D341Med (cell line): ENCODE results near the gene MYOM1.

Experiments
- DNase-seq: peaks from one replicate; pipeline ENCODE4 v3.0.0; 2012; ENCODE audit warnings: low spot score

MYOM1 gene

DNA sequence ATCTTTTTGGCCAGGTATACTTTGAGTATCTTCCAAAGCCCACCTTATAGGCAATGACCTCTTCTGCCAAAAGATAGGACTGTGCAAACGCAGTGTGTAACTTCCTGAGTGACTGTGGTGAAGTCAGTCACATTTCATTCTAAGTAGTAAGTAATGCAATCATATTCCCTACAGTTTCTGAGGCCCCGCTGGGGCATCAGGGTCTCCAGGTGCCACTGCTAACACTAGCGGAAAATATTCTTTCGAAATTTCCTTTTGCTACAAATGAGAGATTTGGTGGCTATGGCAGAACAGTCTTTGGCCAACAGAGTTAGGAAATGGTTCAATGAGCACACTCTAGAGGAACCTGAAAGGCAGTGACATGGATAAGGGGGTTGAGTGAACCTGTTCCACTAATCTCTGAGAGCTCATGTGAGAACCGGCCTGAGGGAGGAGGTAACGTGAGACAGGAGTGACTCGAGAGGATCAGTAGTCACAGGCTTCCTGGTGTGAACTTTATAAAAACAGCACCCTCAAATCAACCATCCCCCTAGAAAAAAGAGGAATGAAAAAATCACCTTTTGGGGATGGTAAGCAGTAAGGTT lies 104.2 kb downstream of the MYOM1 start:
- no peak for DNase-seq

DNA sequence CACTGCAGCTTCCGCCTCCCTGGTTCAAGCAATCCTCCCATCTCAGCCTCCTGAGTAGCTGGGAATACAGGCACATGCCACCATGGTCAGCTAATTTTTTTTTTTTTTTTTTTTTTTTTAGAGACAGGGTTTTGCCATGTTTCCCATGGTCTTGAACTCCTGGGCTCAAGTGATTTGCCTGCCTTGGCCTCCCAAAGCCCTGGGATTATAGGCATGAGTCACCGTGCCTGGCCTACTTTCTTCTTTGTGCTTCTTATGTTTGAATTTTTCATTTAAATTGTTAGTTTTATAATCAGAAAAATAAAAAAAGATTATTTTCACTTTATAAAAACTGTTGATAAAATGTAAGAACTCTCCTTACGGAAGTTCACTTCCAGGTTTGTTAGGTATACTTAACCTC lies 105.3 kb downstream of the MYOM1 start:
- DNase-seq, result no peak

DNA sequence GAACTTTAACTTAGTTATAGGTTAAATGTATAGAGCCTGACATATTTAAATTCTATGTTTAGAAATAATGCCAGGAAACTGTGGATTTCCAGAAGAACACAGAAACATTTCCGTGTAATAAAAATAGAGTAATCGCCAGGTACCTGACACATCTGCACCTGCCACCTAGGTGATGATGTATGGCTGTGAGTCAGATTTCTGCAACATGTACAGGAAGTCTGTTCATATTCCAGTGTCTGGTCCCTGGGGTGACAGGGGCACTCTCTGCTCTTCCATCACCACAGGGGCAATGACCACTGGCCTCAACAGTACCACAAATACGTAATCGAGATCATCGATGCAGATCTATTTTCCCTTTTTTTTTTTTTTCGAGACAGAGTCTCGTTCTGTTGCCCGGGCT lies 105.7 kb downstream of the MYOM1 start:
- DNase-seq, result no peak

DNA sequence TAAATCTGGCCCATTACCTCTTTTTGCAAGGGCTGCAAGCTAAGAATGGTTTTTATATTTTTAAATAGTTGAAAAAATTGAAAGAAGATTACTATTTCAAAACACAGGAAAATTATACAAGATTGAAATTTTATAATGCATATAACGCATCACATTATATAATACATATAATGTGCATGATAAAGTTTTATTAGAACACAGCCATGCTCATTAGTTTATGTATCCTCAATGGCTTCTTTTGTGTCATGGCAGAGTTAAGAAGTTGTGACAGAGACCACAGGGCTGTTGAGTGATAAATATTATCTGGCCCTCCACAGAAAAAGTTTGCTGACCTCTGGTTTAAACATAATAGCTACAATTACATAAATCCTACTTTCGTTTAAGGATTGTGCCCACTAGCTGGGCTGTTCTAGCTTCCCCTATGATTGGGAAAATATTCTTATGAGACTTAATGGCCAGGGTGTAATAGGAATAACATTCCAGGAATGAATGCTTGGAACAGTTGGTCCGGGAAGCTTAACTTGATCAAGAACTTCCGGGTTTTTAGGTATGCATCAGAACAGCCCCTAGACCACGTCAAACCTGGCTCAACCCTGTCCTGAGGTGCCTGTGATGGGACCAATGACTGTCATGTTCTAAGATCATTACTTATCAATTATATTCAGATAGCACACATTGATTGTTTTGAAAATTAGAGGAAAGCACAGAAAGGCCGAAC lies 108.1 kb downstream of the MYOM1 start:
- DNase-seq, result no peak

DNA sequence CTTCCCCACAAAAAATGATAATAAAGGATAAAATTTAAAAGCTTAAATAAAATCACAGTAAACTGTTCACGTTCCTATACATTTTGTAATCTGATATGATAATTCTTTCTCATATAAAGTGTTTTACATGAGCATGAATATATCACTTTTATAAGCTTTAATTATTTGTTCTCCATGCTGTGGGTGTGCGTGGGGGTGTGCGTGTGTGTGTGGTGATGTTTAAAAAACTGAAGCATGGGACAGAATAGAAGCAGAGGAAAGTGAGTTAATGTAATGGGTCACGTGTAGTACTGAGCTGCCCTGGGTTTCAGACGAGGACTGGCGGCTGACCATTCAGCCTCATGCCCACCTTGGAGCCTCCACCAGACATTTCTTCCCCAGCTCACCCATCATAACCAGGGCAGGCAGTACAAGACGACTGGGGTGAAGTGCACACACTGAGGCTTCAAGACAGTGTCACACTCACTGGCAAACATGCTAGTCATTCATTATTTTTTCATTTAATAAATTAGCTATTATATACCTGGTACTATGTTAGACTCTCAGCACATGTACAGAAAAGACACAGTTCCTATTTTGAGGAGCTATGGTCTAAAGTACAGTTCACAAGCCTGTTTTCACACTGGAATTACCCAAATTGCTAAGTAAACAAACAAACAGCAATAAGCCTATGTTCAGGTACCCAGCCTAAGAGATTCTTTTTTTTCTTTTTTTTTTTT lies 109.6 kb downstream of the MYOM1 start:
- no peak for DNase-seq

DNA sequence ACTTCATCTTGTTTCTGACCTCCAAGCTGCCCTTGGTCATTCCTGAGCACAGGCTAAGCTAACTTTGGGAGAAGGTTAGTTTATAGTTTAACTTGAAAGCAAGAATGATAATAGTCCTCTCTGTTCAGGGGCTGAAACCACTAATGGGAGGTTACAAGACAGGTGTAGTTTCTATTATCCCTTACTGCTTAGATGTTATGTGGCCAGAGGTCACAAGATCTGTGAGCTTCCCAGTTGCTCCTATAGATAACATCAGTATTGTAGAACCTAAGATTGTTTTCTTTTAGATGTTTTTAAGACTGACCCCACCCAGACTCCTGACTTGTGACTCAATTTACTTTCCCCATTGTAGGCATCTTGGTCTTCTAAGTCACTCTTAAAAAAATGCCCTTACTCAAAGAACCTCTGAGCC lies 112.0 kb downstream of the MYOM1 start:
- DNase-seq, result no peak

DNA sequence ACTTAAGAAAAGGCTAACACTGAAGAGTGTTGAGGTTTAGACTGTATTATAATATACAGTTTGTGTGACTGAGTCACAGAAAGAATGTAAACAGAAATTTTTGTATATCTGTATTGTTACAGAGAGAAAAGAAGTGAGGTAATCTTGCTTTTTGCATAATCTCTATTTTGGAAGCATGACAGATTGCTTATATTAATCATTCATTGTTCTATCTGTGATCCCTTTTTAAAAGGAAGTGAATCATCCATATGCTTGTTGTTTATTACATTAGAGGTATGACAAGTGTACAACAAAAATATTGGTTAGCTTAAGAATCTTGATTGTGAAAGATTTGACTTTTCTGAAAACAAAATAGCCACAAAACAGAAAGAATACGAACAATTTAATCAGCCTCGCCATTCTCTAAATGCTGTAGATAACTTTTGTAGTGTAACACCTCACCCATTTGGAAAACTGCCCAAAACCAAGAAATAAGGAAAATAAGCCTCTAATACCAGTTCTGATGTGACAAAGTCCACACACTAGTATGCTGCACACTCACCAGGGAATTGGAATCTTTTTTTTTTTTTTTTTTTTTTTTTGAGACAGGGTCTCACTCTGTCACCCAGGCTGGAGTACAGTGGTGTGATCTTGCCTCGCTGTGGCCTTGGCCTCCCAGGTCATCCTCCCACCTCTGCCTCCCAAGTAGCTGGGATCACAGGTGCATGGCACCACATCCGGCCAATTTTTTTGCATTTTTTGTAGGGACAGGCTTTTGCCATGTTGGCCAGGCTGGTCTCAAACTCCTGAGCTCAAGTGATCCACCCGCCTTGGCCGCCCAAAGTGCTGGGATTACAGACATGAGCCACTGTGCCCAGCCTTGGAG lies 115.3 kb downstream of the MYOM1 start:
- no peak for DNase-seq

DNA sequence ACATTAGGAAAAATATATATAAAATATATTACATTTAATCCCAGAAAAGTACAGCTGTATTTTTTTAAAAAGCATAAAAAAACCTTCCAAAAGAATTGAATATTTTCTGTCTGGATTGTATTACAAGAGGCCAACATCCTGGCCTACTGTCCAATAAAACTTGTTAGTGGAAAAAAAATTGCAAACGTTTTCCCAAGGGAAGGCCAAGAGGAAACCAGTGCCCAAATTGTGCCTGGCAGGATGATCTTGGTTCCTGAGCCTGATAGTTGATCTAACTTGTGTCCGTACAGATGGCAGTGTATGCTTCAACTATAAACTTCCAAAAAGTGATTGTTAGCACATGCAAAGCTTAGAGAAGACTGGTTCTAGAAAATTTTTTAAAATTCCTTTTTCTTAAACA lies 116.2 kb downstream of the MYOM1 start:
- peak; percentile 55 for DNase-seq

DNA sequence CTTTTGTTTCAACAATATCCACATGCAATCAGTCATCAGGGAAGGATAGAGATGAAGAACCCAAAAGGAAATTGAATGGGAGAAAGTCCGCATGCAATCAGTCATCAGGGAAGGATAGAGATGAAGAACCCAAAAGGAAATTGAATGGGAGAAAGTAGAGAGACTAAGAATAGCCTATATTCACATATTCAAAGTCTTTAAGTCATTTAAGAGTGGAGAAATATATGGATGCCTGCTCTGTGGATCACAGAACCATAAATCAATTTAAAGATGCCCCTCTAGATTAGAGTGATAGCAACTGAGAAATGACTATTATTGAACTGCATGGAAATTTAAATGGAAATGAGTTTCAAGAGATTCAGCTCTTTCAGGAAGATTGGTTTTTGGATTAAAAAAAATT lies 116.8 kb downstream of the MYOM1 start:
- no peak for DNase-seq

DNA sequence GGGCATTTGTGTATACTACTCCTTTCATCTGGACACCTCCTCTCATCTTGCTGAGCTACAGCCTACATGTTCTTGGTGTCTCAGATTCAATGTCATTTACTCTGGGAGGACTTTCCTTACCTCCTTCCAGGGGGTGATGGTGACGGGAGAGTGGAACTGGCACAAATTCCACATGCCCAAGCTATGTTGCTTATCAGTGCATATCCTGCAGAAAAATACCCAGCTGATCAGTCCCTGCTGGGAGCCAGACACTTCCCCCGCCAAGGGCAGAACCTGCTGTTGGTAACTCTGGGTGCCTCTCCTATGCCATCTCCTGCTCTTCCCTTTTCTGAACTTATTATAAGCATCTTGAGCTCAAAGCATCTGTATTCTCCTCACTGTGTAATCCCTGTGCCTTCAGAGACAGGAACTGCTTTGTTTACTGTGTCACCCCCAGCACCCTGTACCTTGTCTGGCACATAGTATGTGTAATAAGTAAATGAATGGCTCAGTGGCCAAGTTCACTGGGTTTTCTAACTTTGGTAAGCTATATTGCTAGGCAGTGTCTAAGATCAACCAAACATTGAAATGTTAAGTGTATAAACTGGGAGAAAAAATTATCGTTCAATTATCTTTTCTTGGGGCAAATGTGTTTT lies 119.2 kb downstream of the MYOM1 start:
- no peak for DNase-seq

DNA sequence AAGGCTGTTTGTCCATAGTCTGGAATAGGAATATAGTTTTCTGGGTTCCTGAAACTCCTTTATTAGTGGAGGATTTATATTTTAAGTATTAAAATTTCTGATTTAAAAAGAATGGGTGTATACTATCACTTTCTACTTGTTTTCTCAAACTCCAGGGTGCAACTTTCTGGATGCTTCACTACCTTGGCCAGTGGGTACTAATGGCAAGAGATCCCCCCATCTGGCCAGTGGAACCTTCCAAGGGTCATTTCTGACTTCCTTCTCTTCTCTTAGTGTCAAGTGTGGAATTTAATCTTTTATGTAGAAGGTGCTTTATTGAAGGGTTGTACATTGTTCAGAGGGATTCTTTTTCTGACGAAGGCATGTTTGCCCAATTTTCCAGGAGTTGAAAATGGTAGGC lies 120.4 kb downstream of the MYOM1 start:
- DNase-seq, result no peak

DNA sequence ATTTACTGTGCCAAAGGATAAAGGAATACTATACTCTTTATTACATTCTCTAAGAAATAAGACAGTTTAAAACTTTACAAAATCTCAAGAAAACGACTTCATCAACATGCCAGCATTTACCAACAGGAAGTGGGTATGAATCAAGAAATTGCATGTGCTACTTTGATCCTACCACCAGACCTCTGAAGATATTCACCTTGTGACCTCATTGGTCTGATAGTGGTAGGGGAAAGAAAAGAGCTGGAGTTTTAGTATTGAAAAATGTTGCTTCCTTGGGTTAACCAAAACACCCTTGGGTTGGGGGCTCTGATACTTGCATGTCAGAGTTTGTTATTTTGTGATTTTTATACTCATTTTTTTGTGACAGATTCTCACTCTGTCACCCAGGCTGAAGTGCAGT lies 122.7 kb downstream of the MYOM1 start:
- no peak for DNase-seq

DNA sequence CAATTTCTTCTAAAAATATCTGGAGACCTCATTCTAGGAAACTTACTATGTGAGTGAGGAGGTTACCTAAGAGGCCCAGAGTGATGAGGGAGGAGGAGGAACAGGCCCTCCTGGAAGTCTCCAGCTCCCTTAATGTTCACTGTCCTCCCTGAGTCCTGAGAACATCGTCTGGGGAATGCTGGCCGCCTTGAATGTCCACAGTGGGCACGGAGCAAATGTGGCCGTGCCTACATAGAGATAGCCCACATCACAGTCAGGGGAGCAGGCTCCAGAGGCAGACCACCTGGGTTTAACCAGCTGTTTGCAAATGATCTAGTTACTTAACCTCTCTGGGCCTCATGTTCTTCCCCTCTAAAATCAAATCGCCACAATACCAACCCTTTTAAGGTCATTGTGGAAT lies 123.8 kb downstream of the MYOM1 start:
- DNase-seq, result no peak

DNA sequence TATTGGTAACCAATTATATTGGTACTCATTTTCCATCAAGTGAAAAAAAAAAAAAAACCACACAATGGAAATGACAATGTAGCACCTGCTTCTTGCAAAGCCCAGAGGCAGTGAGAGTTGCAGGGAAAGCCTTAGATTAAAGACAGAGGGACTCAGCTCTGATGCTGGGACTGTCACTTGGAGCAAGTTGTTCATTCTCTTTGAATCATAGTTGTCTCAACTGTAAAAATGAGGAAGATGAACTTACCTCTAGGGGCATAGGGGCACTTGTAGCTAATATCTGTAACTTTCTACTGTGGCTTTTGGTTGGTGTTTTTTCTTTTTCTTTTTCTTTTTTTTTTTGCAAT lies 125.5 kb downstream of the MYOM1 start:
- DNase-seq, result no peak

DNA sequence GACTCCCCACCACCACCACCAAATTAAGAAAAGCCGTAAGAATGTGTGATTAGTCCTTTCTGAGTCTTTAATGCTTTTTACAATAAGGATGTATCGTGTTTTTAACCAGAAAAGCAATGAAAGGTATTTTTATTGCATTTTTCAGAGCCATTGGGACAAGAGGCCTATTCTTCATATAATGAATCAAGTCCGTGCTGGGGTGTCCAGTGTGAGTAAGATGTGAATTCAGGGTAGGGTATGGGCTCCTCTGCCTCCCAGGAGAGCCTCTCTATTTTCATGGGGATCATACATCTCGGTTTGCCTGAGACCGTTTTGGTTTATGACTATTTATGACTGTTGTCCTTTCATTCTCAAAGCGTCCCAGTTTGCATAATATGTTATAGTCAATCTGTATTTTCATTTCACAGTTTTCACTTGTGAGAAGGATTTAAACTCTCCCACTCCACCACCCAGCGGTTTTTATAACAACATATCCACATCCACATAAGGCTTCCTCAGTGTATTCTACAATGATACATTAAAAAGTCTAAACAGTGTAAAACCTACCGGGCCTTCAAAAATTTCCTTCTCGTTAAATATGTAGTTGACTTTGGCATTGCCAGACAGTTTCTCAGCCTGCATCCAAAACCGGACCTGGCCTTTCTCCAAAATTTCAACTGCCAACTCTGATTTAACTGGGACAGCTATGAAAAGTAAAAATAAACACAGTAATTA lies 126.0 kb downstream of the MYOM1 start:
- no peak for DNase-seq

DNA sequence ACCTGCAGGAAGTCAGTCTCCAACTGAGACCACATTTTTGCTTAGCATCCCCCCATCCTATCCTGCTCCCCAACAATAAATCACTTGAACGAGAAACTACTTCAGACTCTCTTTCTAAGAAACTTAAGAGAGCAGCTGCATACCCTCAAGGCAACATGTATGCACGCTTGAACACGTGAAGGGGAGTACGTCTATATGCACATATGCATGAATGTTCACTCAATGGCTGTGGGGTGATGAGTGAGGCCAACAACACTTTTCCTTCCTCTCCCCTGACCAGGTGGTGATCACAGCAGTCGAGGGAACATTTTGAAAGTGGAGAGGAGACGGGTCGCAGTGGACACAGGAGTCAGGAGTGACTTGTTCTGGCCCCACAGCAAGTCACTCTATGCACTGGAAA lies 127.0 kb downstream of the MYOM1 start:
- DNase-seq, result no peak

DNA sequence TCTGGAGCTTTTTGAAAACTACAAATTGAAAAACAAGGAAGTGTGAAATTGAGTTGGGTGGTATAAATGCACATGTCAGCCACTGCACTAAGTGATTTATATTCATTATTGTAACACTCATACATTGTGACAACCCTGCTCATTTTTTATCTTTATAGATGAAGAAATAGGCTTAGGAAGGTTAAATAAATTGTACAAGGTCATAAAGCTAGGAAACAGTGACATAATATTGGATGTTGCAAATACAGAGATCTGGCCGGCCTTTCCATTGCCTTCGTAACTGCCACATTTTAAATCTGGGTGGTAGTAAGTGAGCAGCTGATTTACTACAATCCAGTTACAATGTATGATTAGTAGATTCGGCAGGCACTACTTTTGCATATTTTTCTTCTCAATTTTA lies 130.2 kb downstream of the MYOM1 start:
- no peak for DNase-seq

DNA sequence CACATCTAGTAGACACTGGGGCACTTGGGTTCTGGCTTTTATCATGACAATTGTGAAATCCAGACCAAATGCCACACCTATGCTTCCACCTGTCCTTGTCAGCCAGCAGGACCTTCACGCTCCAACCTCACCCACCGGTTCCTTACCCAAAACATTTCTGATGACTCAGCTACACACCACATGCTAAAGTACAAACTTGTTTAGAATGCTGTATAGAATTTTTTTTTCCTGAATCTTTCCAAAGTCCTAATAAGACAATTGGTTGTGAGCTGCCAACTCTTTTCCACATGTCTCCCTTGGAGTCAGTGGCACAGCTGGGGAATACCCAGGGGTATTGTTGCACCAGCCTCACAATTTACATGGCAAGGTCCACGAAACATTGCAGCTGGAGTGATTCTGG lies 131.3 kb downstream of the MYOM1 start:
- DNase-seq, result no peak

DNA sequence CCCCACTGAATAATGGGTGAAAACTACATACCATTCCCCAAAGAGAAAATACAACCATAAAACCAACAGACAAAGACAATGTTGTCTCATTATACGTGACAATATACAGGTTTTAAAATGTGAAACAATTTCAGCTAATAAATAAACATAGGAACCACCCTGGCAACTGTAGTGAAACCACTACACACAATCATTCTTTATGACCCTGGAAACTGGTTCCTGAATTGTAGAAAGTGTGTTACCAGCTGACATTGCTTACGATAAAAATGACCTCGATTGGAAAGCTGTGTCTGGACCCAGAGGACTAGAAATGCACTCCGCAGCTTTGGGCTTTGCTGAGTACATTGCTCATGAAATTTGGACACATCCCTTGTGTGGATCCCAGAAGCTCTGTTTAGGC lies 132.9 kb downstream of the MYOM1 start:
- no peak for DNase-seq

DNA sequence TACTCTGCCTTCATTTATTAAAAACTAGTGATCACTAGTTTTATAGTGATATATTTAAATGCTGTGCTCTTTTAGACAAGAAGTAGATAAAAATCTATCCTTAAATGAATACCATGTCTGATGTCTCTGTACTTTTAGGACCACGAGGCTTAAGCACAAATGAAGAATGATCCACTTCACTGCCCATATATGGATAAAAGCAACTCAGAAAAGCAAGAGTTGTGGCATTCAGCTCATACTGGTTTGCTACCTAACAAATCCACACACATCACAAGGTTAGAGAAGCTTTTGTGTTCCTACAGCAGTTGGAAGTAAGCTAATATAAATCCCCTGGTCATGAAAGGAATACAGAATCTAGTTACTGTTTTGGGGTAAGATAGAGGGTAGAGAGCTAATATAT lies 134.2 kb downstream of the MYOM1 start:
- no peak for DNase-seq

DNA sequence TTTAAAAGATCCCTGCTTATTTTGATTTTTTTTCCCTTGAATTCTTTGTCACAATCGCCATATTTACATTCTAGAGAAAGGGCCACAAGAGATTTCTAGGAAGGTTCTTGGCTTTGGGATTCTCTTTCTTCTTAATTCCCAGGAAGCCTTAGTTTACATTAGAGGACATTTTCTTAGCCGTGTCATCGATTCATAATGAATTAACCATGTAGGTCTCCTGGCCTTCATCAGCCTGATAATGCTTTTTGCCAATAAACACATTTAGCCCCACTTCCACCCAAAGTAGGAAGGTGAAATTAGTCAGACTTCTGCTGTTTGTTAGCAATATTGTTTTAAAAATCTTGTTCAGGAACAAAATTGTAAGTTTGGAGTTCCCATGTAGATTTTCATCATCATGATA lies 135.6 kb downstream of the MYOM1 start:
- no peak for DNase-seq

DNA sequence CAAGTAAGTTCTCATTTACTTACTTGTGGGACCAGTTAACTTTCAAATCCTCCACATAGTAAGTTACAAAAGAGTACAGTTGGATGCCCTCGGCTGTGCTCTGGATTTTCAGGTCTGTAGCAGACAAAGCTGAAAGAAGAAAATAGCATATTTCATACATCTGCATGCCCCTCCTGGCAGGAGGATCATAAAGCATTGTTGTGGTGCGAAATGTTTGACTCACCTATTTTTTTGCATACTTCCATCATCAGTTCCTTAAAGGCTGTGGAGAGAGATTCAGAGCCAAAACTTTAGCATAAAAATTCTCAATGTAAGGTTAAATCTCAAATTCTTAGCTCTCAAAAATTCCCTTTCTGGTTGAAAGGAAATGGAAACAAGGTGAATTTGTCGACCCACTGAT lies 136.0 kb downstream of the MYOM1 start:
- DNase-seq, result no peak
